G401 (cell line): ENCODE data around the gene CPE. TPM values are rescaled to one million over a fixed set of nuclear protein-coding genes. Genes with fewer than 3 reads are reported as not detected.
"Not testable (repeated sequence)": the region's sequence is repeated elsewhere in the genome, so short reads cannot be mapped to it uniquely, and the experiment has no call there.

Source experiments
- DNase-seq: peaks from one replicate; pipeline ENCODE4 v3.0.0-alpha.2; 2015; ENCODE audit warnings: low spot score
- in situ Hi-C: cut with HindIII; loops from 2 replicates; pipeline ENCODE4 v1.10.0; 2016; ENCODE audit warnings: low sequenced_read_pairs, mixed read lengths
- total RNA-seq: library from RNA; depleted of rRNA; stranded (reverse); fragments of >200 nt; shearing (Covaris generic); gene quantifications from 2 replicates; pipeline ENCODE4 v1.2.3, GENCODE V29; 2014

The CPE gene
- total RNA-seq, 1 experiment from 2014 or later, result 14.6 TPM

DNA sequence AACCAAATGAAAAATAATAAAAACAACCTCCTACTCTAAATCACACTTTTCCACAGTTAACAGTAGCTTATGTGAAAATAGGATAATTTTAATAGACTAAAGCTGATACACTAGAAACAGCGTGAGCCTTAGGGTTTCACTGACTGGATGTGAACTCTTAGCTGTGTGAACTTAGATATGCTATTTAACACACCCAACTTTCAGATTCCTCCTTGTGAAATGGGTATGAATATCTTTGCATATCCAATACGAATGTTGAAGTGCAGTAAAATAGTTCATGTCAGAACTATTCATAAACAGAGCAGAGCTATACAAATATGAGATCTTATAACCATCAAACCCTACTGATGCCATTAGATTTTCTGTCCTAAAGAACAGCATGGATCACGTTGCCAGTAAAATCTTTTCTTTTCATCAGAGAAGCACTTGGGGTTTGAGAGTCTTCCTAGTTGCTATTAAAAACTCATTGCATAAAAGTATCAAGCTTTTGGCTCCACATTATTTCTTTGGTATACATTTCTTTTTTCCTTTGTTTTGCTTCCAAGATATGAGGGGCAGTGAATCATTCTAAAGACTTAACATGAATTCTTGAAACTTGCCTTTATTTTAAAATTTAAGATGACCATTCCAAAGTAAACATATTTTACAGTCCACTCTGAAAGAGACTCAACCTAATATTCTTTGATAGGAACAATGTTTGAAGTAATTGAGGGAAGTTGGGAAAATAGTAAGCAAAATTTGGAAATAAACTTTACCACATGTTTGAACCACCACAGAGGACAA lies 102.4 kb downstream of the CPE start:
- in situ Hi-C loops, result no loop called here
- no peak for DNase-seq

DNA sequence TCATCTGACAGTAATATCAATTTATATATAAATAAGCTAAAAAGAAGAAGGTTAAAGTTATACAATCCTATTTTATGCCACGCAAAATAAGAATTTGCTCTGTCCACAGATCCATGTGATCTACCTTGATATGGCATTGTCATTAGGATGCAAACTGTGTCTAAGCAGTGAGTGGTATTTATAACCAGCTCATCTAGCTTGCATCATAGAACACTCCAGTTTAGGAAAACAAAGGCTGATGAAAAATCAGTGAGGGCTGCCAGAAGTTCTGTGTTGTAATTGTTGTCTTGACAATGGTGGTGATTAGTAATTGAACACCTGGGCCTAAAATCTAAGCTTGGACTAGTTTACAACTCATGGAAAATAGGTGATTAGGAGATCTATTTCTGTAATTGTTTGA lies 111.0 kb downstream of the CPE start:
- in situ Hi-C loops, result no loop called here
- no peak for DNase-seq

DNA sequence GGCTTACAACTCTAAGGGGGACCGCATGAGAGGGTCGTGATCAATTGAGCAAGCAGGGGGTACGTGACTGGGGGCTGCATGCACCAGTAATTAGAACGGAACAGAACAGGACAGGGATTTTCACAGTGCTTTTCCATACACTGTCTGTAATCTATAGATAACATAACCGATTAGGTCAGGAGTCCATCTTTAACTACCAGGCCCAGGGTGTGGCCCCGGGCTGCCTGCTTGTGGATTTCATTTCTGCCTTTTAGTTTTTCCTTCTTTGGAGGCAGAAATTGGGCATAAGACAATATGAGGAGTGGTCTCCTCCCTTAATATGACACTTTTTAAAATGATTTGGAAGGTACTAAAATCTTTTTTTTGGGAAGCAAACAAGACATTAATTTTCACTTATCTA lies 113.8 kb downstream of the CPE start:
- in situ Hi-C loops, DNase-seq: not testable (repeated sequence)

DNA sequence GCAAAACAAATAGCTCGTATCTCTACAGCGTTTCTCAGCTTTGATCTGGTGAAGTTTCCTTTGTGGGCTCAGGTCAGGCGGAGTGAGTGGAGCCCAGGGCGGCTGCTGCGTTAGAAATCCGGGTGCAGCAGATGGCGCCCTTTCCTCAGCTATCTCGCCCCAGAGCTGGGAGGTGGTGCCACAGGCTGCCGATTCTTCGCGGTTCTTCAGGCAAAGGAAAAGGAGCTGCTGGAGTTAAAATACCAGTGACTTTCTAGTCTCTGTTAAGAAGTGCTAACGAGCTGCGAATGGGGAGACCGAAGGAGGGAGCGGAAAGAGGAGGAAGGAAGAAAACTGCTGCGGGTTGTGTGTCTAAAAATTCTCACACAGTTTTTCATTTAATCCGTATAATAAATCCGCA lies 114.6 kb downstream of the CPE start:
- peak; percentile 88 for DNase-seq
- in situ Hi-C loops, result no loop called here

DNA sequence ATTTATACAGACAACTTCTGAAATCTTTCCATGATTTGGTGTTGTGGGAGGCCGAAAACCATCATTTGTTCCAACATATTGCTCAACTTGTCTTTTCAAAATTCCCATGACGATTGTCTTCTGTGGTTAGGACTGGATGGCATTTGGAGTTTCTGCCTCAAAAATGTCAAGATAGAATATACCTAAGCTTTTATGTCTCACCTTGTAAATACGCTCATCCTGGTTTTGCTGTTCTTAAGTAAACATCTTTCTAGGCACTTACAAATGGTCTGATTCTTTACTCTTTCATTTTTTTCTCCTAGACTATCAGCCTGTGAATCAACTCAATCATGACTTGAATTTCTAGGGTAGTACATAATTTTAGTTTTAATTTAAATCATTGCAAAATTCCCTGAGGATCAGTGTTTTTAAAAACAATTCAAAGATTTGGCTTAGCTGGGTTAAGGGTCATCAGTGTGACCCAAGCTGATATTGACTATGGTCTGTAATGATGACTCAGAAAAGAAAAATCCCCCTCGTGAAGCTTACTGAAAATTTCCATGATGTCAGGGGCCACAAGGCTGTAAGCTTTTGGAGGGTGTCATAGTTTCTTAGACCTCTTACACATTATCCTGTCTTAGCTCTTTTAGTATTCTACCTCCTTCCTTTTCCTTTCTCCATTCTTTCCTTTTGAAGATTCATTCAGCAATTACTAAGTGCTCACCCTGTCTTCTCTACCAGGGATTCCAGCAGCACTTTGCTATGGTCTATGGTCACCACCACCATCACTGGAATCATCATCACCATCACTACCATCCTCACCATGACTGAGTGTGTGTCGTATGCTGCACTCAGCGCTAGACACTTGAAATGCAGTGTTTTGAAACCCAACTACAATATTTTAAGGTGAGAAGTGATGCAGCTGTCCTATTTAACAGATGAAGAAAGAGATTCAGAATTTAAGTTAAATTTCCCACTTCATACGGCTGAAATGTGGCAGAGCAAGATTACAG lies 124.4 kb downstream of the CPE start:
- in situ Hi-C loops, result no loop called here
- DNase-seq, result no peak

DNA sequence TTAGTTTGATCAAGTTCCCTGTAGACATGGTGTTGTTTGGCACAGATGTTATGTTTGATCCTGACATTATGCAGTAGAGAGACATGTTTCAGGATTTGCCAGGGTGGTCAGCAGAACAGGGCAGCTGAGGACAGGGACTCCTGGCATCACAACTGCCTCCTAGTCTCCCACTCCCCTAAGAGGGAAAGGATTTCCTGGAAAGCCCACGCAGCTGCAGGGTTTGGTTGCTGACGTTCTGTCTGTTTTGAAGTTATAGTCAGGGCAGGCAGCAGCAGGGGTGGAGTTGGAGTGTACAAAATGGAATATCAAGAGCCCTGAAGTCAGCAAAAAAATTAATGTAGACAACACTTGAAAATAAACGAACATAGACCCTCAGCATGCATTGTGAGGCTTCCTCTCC lies 125.4 kb downstream of the CPE start:
- in situ Hi-C loops, result no loop called here
- DNase-seq, result no peak

DNA sequence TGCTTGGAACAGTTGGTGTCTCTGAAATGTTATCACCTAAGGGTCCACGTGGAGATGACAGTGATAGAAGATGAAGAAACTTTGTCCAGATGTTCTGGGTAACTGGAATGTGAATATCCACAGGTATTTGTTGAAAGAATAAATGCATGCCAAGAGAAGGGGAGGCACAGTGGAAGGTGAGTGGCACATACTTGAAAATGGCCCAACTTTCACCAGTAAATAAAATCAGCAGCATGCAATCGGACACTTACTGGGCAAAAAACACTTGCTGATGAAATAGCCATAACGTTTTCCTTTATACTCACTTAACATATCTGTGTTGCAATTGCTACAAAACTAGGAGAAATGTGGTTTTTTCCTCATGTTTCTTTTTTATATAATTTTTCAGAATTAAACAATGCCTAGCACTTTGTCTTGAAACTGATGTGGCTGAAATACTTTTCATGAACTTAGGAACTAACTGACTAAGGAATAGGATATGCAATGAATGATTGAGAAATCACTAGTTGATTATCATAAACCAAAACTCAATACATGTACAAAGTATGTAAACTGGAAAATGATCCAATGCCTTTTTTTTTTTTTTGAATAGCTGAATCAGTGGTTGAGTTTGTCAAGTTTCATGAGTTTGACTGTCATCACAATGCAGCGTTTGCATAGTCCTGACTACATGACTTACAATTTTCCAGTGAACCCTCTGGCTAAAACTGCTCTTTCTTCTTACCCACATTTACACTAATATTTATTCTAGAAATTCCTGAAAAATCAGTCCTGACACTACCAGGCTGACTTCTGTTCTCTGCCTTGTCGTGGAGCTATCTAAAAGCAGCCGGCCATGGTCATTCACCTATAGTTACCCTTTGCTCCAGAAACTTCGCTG lies 127.4 kb downstream of the CPE start:
- no peak for DNase-seq

DNA sequence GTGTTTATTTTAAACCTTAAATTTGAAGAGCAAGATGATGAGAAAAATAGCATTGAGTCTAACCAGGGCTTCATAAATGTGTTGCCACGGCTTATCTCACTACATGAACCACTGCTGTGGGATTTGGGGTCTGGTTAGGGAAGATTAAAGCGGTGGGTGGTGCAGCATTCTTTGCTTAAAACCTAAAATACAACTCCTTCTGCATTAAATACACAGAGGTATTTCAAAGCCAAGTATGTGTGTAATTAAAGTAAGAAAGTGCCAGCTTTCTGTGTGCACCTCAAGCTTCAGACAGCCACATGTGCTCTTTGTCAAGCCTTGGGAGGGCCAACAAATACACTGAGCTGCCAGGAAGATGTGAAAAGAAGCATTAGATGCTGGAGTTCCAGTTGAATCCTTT lies 128.0 kb downstream of the CPE start:
- DNase-seq, result peak; percentile 27
- in situ Hi-C loops, result no loop called here

More for the DNA sequence above, 127.4 kb downstream of the CPE start:
- in situ Hi-C loops, result no loop called here

DNA sequence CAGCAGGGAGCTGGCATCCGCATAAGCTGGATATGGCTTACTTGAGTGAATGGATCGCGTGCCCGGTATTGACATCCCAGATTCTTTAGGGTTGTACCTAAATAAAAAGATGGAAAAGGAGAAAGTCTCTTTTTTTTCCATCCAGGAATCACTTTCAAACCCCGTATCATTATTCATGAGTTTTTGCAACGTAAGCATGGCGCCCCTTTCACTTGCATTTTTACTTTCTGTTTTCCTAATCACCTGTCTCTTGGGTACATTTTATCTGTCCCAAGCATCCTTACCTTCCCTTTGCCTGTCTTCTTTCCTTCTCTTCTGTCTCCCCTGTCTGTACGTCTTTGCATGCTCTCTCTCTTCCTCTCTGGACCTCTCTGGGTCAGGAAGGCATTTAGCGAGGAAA lies 128.6 kb downstream of the CPE start:
- in situ Hi-C loops, result no loop called here
- no peak for DNase-seq

DNA sequence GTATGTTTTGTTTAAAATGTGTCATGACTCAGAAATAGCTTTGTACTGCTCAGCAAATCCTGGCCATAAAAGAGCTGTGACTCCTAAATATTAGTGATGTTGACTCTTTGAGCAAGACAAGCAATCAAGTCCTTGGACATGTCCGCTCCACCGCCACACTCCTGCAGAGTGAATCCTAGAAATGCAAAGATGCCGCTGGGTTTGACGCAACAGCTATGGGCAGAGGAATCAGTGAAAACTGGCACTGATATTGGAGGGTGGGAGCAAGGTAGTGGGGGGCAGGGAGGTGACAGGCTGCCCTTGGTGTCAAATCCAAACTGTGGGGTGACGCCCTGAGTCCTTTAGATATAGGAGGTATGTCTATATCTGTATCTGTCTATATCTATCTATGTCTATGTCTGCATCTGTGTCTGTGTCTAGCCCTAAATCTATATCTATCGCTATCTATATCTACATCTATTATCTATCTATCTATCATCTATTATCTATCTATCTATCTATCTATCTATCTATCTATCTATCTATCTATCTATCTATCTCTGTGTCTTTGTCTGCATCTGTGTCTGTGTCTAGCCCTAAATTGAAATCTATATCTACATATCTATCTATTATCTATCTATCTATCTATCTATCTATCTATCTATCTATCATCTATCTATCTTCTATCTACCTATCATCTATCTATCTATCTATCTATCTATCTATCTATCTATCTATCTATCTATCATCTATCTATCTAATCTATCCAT lies 129.7 kb downstream of the CPE start:
- in situ Hi-C loops, result no loop called here

DNA sequence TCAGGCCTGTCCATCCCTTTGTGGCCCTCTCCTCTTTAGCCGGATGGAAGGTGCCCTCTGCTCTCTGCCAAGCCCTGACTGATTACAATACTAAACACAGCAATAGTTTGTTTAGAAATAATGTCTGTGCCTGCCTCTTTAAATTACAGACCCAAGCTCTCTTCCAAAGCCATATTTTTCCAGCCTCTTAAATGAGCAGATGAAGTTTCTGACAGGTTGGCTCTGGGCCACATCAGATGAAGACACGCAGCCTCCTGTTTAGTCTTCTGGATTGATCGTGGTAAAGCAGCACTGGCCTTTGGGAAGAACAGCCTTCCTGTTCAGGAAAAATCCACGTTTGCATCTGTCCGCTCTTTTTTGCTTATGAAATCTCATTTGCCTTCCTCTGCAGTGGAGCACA lies 133.6 kb downstream of the CPE start:
- in situ Hi-C loops, result no loop called here
- DNase-seq, result no peak

More for the DNA sequence above, 129.7 kb downstream of the CPE start:
- no peak for DNase-seq

DNA sequence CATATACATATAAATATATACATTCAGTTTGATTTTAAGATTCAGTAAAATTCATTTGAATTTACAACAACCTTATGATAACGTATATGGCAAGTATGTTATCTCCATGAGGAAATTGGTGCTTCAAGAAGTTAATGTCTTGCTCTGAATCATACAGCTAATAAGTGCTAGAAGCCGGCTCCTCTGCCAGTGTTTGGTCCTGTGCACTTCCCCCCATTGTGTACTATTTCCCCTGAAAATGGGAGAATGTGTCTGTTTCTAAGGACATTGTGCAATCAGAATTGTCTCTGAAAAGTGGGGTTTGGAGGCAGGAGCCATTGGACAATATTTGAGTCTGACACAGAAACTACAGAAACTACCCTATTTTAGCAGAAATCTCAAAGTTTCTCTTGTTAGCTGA lies 135.9 kb downstream of the CPE start:
- no peak for DNase-seq

DNA sequence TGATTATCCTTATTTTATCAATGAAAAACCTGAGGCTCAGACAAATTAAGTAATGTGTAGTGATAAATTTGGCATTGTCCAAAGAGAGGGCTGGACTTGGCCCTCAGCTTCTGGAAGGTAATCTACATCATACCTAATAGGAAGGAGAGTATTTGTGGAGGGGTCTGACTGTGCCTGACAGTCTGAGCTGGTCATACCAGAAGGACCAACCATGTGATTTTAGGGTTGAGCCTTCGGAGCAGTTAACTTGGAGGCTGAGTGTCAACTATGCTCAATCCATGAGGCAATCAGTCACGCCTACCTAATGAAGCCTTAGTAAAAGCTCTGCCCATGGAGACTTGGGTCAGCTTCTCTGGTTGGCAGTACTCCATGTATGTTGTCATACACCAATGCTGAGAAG lies 136.4 kb downstream of the CPE start:
- in situ Hi-C loops, result no loop called here
- DNase-seq, result no peak

More for the DNA sequence above, 135.9 kb downstream of the CPE start:
- in situ Hi-C loops, result no loop called here

DNA sequence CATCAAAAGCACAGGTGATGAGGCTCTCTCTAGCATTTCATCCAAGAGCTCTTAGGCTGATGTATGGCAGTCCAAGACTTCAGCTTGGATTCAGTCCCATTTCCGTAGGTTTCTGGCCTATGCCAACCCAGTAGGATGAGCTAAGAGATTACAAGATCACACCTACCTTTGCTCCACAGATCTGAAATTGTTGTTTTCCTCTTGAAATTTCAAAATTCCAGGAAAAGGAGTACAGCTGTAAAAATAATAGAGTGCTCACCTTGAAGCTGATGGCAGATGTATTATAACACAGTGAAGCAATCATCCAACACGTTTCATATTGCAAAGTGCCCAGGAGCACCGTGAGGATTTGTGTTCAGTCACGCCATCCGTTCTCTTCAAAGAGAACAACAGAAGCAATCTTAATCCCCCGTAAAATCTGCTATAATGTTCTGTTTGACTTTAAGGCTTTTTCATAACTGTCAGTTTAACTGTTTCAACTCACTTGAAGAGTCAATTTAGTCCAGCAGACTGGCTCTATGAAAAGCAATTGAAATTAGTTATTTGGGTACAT lies 137.5 kb downstream of the CPE start:
- DNase-seq, result no peak
- in situ Hi-C loops, result no loop called here

DNA sequence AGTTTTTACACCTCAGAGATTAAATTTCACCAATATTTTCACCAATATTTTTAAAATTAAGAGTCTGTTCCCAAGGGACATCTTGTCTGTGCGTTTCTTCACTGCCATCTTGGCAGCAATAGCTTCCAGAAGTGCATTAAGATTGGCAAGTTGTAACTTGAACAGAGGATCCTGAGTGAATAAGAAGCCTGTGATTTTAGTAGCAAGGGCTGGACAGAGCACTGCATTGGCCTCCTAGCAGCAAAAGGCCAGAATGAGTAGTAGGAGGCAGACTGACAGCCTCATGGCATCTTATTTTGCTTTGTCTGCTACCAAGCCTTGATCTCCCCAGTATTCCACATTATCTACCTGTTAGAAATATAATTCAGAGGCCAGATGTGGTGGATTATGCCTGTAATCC lies 138.4 kb downstream of the CPE start:
- no peak for DNase-seq
- in situ Hi-C loops, result no loop called here

DNA sequence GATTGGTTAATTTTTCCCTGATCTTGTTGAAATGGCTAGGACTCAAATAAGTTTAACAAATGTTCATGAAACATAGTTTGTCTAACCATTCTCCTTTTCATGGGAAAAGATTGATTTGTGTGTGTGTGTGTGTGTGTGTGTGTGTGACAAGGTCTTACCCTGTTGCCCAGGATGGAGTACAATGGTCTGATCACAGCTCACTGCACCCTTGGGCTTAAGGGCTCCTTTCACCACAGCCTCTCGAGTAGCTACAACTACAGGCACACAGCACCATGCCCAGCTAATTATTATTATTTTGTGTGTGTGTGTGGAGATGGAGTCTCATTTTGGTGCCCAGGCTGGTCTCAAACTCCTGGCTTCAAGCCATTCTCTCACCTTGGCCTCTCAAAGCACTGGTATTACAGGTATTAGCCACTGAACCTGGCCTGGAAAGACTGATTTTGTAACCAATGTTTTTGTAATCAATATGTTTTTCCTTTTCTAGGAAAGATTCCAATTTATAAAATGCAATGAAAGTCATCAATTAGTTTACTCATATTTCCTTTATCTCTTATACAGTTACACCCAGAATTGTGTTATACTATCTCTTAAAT lies 139.3 kb downstream of the CPE start:
- in situ Hi-C loops, result no loop called here
- no peak for DNase-seq

DNA sequence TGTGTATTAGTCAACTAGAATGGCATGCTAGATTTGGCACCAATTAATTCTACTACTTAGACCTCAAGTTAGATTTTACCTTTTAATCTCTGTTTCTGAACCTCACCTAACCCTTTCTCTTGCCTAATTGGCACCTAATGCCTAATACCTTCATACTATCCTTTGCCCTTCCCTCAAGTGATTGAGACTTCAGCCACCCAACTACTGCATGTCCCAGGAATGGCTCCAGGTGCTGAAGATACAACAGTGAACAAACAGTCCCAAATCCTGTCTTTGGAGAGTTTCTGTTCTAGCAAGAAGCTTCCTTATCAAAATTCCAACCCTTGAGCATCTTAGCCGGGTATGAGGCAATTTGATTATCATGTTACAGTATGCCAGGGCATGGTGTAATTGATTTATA lies 139.9 kb downstream of the CPE start:
- in situ Hi-C loops, result no loop called here
- no peak for DNase-seq

DNA sequence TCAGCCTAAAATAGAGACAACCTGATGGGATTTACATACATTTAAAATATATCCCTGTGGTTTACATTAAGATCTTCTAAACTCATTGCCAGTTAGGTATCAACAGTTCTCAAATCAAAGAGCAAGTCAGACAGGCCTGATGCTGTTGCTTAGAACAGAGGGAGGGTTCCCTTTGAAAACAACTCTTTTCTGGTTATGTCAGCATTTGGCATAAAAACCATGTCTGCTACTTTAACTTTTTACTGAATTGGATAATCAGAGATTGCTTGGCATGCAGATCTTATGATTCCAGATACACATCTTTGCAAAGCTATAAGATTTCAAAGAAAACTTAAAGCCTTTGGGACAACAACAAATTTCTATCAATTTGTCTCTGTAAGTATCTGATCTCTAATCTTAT lies 140.8 kb downstream of the CPE start:
- in situ Hi-C loops, result no loop called here
- no peak for DNase-seq
